ENCODE data around the gene B4GALNT4. TPM values are rescaled to one million over a fixed set of nuclear protein-coding genes. Genes with fewer than 3 reads are reported as not detected.

The B4GALNT4 gene
- total RNA-seq, 1 donor from 2014 or later, result 39.1 TPM

- no peaks in the 10 kb centered on the region for H3K36me3 Mint-ChIP-seq (ENCODE audit: low read depth)
- no peaks in the 10 kb centered on the region for H3K9me3 Mint-ChIP-seq (ENCODE audit: low read depth)
- H3K4me1 Mint-ChIP-seq (ENCODE audit: low read depth), result peaks cover 33% of the 10 kb centered on the region
- TF ChIP-seq CTCF (IDR thresholded peaks at IDR 0.05), result no peak
- peak; percentile 36 for DNase-seq (ENCODE audit: low spot score)
- H3K27ac Mint-ChIP-seq (ENCODE audit: unreplicated experiment), result no peak overlapping the region
- no peak overlapping the region for H3K4me3 Mint-ChIP-seq (ENCODE audit: unreplicated experiment)
- H3K27me3 Mint-ChIP-seq (ENCODE audit: low read depth), result no peaks in the 10 kb centered on the region
Measured at GRCh38 chr11:350723-351255, 18.5 kb upstream of the B4GALNT4 start.

GRCh38 chr11:351411-351810 lies 17.9 kb upstream of the B4GALNT4 start:
- Mint-ChIP-seq H3K4me1 (ENCODE audit: low read depth) (peaks cover 33% of the 10 kb centered on the region), H3K27ac (ENCODE audit: unreplicated experiment) (no peak overlapping the region), H3K9me3 (ENCODE audit: low read depth) (no peaks in the 10 kb centered on the region), H3K27me3 (ENCODE audit: low read depth) (no peaks in the 10 kb centered on the region), H3K36me3 (ENCODE audit: low read depth) (no peaks in the 10 kb centered on the region), H3K4me3 (ENCODE audit: unreplicated experiment) (no peak overlapping the region)
- peak; percentile 29 for DNase-seq (ENCODE audit: low spot score)
- no peak for TF ChIP-seq CTCF (IDR thresholded peaks at IDR 0.05)

GRCh38 chr11:352456-353031 lies 16.8 kb upstream of the B4GALNT4 start:
- DNase-seq (ENCODE audit: low spot score), result peak; percentile 28
- H3K4me1 Mint-ChIP-seq (ENCODE audit: low read depth), result peaks cover 33% of the 10 kb centered on the region
- H3K36me3 Mint-ChIP-seq (ENCODE audit: low read depth), result no peaks in the 10 kb centered on the region
- H3K4me3 Mint-ChIP-seq (ENCODE audit: unreplicated experiment), result no peak overlapping the region
- H3K9me3 Mint-ChIP-seq (ENCODE audit: low read depth), result no peaks in the 10 kb centered on the region
- no peaks in the 10 kb centered on the region for H3K27me3 Mint-ChIP-seq (ENCODE audit: low read depth)
- no peak for TF ChIP-seq CTCF (IDR thresholded peaks at IDR 0.05)
- no peak overlapping the region for H3K27ac Mint-ChIP-seq (ENCODE audit: unreplicated experiment)

- no peaks in the 10 kb centered on the region for H3K9me3 Mint-ChIP-seq (ENCODE audit: low read depth)
- no peaks in the 10 kb centered on the region for H3K27me3 Mint-ChIP-seq (ENCODE audit: low read depth)
- no peak for TF ChIP-seq CTCF (IDR thresholded peaks at IDR 0.05)
- peak overlapping the region; percentile 90 for H3K27ac Mint-ChIP-seq (ENCODE audit: unreplicated experiment)
- H3K36me3 Mint-ChIP-seq (ENCODE audit: low read depth), result no peaks in the 10 kb centered on the region
- peaks cover 33% of the 10 kb centered on the region for H3K4me1 Mint-ChIP-seq (ENCODE audit: low read depth)
- DNase-seq (ENCODE audit: low spot score), result peak; percentile 65
- no peak overlapping the region for H3K4me3 Mint-ChIP-seq (ENCODE audit: unreplicated experiment)
Measured at GRCh38 chr11:353179-353873, 16.0 kb upstream of the B4GALNT4 start.

- Mint-ChIP-seq H3K4me3 (ENCODE audit: unreplicated experiment) (peak overlapping the region; percentile 43), H3K27me3 (ENCODE audit: low read depth) (peaks cover 2% of the 10 kb centered on the region), H3K9me3 (ENCODE audit: low read depth) (no peaks in the 10 kb centered on the region), H3K27ac (ENCODE audit: unreplicated experiment) (peak overlapping the region; percentile 92), H3K4me1 (ENCODE audit: low read depth) (peaks cover 30% of the 10 kb centered on the region), H3K36me3 (ENCODE audit: low read depth) (no peaks in the 10 kb centered on the region)
- TF ChIP-seq CTCF (IDR thresholded peaks at IDR 0.05), result no peak
- DNase-seq (ENCODE audit: low spot score), result peak; percentile 92
Measured at GRCh38 chr11:355581-356458, 13.5 kb upstream of the B4GALNT4 start.
